ENCODE results near the gene RAF1.

- TF ChIP-seq CTCF (IDR thresholded peaks at IDR 0.05; ENCODE audit: extremely low read depth in 1 of 2, insufficient read depth in 1 of 2, low read depth in 1 of 2, low read length in 2 of 2) (peak in 1 of 2 donors; percentile 8), EZH2 (IDR thresholded peaks at IDR 0.05; ENCODE audit: borderline replicate concordance, low read depth, low read length, severe bottlenecking) (no peak), GATA2 (IDR thresholded peaks at IDR 0.05; ENCODE audit: insufficient read depth, insufficient read length, low read depth, low read length) (no peak), POLR2AphosphoS5 (IDR thresholded peaks at IDR 0.05; ENCODE audit: insufficient read depth, low read depth, low read length) (no peak), POLR2A (IDR thresholded peaks at IDR 0.05; ENCODE audit: low read depth, low read length) (peak; percentile 26), MYC (IDR thresholded peaks at IDR 0.05; ENCODE audit: low read depth, low read length) (no peak), JUN (IDR thresholded peaks at IDR 0.05; ENCODE audit: borderline replicate concordance, insufficient read depth, insufficient read length, low read depth) (no peak), MAX (IDR thresholded peaks at IDR 0.05; ENCODE audit: insufficient read depth, insufficient read length) (no peak)
Observed at GRCh38 chr3:12553921-12554391, 110.0 kb downstream of the RAF1 start.

Measured in endothelial cell of umbilical vein (primary cell).